NCI-H187 (cell line): ENCODE data around the gene EPB41L4B.
"Not testable (repeated sequence)": the region's sequence is repeated elsewhere in the genome, so short reads cannot be mapped to it uniquely, and the experiment has no call there.

Source experiments
- DNase-seq, 2 experiments: peaks; one replicate each; lab custom pipeline; 2025; lab: John Stamatoyannopoulos, UW

The EPB41L4B gene

GRCh38 chr9:109163194-109163593 lies 157.7 kb downstream of the EPB41L4B start:
- no peak for DNase-seq

DNA sequence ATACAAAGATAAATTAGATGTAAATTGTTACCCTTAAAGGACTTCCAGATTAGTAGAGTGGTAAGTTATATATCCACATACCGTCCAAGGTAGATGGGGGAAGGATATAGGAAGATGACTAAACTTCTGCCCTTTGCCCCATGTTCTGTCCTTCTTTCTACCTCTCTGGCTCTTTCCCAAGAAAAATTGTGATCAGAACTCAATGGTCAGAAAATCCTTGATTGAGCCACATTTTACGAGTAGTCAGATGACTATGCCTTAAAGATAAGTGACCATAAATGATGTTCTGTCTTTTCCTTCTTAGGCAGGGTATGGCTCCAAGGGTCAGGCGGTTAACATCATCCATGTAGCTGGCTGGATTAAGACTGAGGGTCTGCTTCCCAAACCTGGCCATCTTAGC lies 158.2 kb downstream of the EPB41L4B start:
- no peak for DNase-seq

GRCh38 chr9:109161471-109161870 lies 159.4 kb downstream of the EPB41L4B start:
- DNase-seq = no peak

DNA sequence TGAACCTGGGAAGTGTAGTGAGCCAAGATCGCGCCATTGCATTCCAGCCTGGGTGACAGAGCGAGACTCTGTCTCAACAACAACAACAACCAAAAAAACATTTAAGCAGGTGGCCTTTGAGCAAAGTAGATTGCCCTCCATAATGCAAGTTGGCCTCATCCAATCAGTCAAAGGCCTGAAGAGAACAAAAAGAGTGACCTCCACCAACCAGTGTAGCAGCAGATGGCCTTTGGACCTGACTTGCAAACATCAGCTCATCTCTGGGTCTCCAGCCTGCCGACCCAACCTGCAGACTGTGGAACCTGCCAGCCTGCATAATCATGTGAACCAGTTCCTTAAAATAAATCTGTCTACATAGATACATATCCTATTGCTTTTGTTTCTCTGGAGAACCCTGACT lies 161.3 kb downstream of the EPB41L4B start:
- no peak for DNase-seq

DNA sequence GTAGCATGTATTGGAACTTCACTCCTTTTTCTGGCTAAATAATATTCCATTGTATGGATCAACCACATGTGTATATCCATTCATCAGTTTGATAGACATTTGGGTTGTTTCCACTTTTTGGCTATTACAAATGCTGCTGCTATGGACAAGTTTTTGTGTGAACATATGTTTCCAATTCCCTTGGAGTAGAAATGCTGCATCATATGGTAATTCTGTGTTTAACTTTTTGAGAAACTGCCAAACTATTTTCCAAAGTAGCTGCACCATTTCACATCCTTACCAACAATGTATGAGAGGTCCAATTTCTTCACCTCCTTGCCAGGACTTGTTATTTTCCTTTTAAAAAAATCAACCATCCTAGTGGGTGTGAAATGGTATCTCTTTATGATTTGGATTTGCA lies 162.2 kb downstream of the EPB41L4B start:
- DNase-seq = no peak

GRCh38 chr9:109156708-109157107 lies 164.2 kb downstream of the EPB41L4B start:
- DNase-seq = no peak

DNA sequence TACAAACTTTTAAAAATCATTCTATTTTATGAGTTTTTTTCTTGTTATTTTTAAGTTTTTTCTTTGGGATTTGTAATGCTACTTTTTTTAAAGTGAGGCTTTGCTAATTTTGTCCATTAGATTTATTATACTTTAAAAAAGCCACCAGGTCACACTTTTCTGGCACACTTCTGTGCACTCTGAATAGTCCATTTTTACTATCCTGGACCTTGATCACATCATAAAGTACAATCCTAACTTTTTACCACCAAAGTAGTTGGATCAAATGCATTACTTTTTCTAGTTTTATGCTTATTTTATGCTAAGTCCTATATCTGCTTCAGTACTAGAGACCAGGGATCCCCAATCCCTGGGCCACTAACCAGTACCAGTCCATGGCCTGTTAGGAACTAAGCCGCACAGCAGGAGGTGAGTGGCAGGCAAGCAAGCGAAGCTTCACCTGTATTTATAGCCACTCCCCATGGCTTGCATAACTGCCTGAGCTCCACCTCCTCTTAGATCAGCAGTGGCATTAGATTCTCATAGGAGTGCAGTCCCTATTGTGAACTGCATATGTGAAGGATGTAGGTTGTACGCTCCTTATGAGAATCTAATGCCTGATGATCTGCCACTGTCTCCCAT lies 169.8 kb downstream of the EPB41L4B start:
- DNase-seq = no peak

DNA sequence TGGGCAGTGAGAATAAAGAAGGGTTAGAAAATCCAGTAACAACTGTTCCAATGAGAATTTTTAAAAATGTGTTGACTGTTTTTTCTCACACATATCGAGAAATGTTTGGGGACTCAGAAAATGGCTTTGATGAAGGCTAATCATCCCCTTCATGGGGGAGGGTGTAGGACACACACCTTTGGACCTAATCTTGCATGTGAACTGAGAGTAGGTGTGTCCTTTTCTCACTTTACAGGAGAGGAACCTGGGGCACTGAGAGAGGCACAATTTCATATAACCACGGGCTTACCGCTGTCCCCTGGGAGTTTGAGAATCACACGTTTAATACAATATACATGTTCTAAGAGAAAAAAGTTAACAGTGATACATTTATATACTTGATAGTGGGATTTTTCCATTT lies 171.1 kb downstream of the EPB41L4B start:
- DNase-seq = no peak

DNA sequence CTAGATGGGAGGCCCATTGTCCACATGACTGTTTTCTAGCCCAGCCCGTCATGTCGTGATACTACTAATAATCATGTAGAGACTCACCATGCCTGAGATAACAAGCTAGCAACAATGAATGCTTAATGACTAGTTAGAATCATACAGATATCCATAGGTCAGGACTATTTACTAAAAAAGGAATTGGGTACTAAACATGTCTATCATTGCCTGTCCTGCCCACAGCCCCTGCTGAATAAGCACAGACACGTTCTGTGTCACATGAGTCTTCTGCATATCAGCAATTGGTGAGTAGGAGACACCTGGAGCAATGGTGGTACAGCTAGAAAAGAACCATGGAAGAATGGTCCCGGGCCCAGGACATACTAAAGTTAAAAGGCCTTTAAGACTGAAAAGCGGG lies 171.8 kb downstream of the EPB41L4B start:
- DNase-seq = no peak

GRCh38 chr9:109145051-109145450 lies 175.8 kb downstream of the EPB41L4B start:
- DNase-seq = no peak

DNA sequence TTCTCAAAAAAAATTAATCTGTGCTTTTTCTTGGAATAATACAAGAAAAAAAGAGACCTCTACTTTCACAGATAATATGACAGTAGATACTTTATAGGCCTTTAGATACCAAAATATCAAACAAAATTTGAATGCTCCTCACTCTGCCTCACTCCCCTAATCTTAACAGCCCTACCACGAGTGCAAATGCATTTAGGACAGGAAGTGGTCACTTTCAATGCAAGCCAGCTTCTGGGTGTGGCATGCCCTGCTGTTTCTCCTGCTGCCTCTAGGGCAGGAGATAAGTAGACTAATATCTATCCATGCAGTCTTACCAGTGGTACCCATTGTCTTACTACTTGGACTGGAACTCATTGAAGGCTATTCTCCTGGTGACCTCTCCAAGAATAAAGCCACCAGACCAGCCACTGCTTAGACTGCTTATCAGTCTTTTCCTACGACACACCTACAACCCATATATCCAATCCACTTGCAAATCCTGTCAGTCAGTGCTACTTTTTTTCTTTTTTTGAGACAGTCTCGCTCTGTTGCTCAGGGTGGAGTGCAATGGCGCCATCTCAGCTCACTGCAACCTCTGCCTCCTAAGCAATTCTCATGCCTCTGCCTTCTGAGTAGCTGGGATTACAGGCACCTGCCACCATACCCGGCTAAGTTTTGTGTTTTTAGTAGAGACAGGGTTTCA lies 176.8 kb downstream of the EPB41L4B start:
- no peak for DNase-seq

GRCh38 chr9:109141375-109141774 lies 179.5 kb downstream of the EPB41L4B start:
- no peak for DNase-seq

- no peak for DNase-seq
These were observed 181.0 kb downstream of the EPB41L4B start for GRCh38 chr9:109139851-109140250.

GRCh38 chr9:109138421-109138820 lies 182.4 kb downstream of the EPB41L4B start:
- DNase-seq = no peak

DNA sequence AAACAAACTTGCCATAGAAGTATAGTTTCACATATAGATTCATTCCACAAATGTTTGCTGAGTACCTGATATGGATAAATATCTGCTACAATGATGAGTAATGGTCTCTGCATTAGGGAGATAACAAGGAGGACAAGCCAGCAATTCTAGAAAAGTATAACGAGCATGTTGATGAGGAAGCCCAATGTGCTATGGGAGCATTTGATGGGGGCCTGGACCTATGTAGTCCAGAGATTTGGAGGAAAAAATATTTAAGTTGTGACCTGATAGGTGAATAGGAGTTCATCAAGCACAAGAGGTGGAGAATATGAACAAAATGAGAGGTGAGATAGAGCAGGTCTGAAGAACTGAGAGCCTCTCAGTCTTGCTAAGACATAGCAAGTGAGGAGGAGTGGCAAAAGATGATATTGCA lies 186.7 kb downstream of the EPB41L4B start:
- no peak for DNase-seq

GRCh38 chr9:109133533-109133932 lies 187.3 kb downstream of the EPB41L4B start:
- DNase-seq = no peak

DNA sequence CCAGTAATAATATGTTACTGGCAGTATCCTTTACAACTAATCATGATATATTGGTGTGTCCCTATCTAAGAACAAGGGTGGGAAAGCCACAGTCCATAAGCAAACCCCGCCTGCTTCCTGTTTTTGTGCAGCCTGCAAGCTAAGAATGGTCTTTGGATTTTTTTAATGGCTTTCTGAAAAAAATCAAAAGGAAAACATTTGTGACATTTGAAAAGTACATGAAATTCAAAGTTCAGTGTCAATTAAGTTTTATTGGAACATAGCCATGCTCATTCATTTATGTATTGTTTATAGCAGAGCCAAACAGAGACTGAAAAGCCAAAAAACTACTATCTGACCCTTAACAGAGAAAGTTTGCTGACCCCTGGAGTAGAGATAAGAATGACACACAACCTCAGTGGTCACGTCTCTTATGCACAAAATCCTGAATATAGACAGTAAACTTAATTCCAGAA lies 188.3 kb downstream of the EPB41L4B start:
- DNase-seq = no peak

DNA sequence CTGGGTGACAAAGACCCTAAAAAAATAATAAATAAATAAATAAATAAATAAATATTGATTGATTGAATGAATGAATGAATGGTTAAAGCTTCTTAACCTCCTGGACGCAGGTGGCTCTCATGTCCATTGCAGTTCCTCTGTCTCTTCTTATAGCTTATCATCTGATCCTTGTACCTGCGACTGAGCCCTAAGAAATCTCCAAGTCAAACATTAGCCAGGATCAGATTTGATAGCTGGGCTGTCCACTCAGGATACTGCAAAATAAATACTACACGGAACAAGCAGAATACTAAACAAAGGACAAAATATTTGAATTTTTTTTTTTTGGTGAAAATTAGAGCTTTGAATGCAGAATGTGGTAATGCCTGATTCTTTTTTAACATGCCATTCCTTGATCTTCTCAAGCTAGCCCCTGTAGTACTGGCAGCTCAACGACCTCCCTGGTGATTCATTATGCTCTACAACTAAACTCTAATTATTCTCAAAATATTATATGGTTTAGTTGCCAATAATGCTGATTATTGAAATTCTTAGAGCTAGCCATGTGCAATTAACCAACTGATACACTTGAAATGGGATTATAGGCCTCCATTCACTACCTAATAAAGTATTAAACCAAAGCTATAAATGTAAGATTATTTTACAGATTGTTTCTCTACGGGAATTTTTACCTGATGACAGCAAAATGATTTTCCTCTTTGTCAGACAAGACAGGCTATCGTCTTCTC lies 191.2 kb downstream of the EPB41L4B start:
- DNase-seq = no peak

DNA sequence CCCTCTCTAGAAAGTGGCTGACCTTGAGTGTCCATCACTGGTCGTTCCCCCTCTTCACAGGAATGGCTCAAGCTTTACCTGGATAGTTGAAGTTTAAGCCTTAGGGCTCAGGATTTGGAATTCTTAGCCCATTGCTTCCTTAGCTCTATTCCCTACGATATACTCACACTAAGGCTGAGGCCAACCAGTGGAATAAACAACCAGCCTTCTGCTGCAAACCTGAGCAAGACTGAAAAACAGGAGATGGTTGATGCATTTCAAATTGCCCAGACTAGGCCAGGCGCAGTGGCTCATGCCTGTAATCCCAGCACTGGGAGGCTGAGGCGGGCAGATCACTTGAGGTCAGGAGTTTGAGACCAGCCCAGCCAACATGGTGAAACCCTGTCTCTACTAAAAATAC lies 194.2 kb downstream of the EPB41L4B start:
- not testable (repeated sequence) for DNase-seq

DNA sequence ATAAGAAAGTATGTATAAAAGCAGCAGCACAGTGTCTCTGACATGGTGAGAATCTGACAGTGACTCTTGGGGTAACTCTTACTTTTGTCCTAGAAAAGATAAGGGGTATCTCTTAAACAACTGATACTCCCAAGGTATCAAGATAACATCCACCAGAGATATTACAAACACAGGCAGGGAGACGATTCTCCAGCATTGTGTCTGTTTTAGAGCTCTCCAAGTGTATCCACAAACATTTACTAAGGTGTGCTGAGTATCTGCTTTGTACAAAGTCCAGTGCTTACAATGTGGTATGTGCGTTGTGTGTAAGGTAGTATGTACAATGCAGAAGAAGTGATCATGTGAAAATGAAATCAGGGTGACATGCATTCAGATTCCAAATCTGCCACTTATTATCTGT lies 196.7 kb downstream of the EPB41L4B start:
- DNase-seq = no peak

DNA sequence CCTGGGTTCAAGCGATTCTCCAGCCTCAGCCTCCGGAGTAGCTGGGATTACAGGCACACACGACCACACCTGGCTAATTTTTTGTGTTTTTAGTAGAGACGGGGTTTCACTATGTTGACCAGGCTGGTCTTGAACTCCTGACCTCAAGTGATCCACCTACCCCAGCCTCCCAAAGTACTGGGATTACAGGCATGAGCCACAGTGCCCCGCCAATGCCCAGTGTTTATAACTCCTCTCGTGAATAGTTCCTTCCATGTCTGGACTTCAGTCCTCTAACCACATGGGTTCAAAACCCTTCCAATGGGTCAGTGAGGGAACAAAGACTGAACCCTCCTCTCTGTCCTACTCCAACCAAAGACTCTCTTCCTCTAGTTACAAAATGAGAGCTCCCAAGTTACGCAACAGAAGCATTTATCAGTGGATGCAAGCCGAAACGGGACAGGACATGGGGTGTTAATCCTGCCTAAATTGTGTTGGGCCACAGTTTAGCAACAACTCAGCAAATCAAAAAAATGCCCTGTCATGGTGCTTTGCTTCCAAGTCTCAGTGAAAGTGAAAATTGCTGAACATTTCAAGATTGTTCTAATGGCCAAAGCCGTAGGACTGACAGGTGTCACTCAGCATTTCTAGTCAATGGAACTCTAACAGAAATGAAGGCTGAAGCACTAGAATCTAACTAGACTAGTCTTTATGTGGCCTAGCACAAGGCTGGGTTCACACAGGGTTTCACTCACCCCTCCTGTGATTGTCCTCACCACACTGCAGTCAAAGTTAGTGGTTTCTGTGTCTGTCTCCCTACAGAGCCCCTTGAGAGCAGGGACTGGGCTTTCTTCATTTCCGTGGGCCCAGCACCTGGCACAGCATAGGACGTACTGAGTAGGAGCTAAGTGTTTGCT lies 197.9 kb downstream of the EPB41L4B start:
- DNase-seq = no peak
